MCF 10A (cell line): ENCODE data around the gene KIAA1549. TPM values are rescaled to one million over a fixed set of nuclear protein-coding genes. Genes with fewer than 3 reads are reported as not detected.

Experiments
- BruUV-seq: library from RNA; stranded (reverse); fragments of 400-500 nt; replicated peaks from 2 replicates; lab custom pipeline; 2021; lab: Mats Ljungman, UMichigan
- CTCF ChIA-PET: fragments of 300-600 bp; sonication (Branson Sonifier 250); formaldehyde crosslinking; extraction: SDS; loops from one replicate; lab custom pipeline; 2021; ENCODE audit warnings: antibody characterized with exemption, inconsistent platforms; lab: Yijun Ruan, JAX
- POLR2A ChIA-PET: fragments of 300-600, 350-650 bp; sonication (Branson Sonifier 250); formaldehyde crosslinking; extraction: SDS; loops from one replicate; lab custom pipeline; 2020; ENCODE audit warnings: antibody characterized with exemption, inconsistent platforms; lab: Yijun Ruan, JAX
- DNase-seq: peaks from one replicate; pipeline ENCODE4 v3.0.0-alpha.2; 2018; ENCODE audit not compliant: unreplicated experiment
- H3K27ac Mint-ChIP-seq: one replicate; pipeline ENCODE4 v1.8.0; 2022; ENCODE audit warnings: mild to moderate bottlenecking, low read depth, mixed read lengths; ENCODE audit not compliant: unreplicated experiment
- H3K27me3 Mint-ChIP-seq: one replicate; pipeline ENCODE4 v1.8.0; 2022; ENCODE audit warnings: mixed read lengths; ENCODE audit not compliant: insufficient read depth, unreplicated experiment
- H3K36me3 Mint-ChIP-seq: one replicate; pipeline ENCODE4 v1.8.0; 2022; ENCODE audit warnings: mild to moderate bottlenecking, moderate library complexity, mixed read lengths; ENCODE audit not compliant: insufficient read depth, unreplicated experiment
- H3K4me1 Mint-ChIP-seq: one replicate; pipeline ENCODE4 v1.8.0; 2022; ENCODE audit warnings: mixed read lengths; ENCODE audit not compliant: insufficient read depth, unreplicated experiment
- H3K4me3 Mint-ChIP-seq: one replicate; pipeline ENCODE4 v1.8.0; 2022; ENCODE audit warnings: mild to moderate bottlenecking, moderate library complexity, mixed read lengths; ENCODE audit not compliant: unreplicated experiment
- H3K9me3 Mint-ChIP-seq: one replicate; pipeline ENCODE4 v1.8.0; 2022; ENCODE audit warnings: mixed read lengths; ENCODE audit not compliant: unreplicated experiment
- intact Hi-C: fragments of 100-400 bp; cut with micrococcal nuclease; formaldehyde crosslinking; loops from 2 replicates; pipeline ENCODE4 v1.14.1; 2022
- total RNA-seq: library from RNA; stranded (reverse); gene quantifications from 2 replicates; pipeline ENCODE4 v1.2.3, GENCODE V29; 2022
- TF ChIP-seq, protein P1 (sequence below): fragments of 200-600 bp; IDR thresholded peaks from one replicate; pipeline ENCODE4 v1.8.0; 2022; ENCODE audit warnings: antibody characterized with exemption, mild to moderate bottlenecking; ENCODE audit not compliant: unreplicated experiment

KIAA1549 gene
- total RNA-seq, 1 experiment from 2014 or later: 7.1 TPM

DNA sequence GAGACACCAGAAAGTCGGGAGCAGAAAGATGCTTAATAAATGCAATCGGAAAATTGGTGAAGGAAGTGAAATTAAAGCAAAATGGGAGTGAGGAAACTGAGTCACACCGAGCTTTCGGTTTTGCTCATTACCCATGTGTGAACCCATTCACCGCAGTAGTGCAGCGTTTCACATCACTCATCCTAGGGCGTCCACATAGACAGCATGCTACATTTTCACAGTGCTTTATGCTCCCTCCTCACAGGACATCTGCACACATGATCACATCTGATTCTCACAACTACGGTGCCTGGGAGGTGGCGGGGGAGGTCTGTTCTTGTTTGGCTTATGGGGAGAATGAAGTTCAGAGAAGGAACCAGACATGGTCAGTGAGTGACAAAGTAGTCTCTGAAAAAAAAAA lies 146.6 kb downstream of the KIAA1549 start:
- H3K36me3 Mint-ChIP-seq: peaks cover 5% of the 10 kb centered on the region
- CTCF ChIA-PET: interaction anchor here (0.6 kb wide), 1 partner anchor 11 kb away, joined by 3 read pairs; no protein-coding TSS in a partner anchor
- H3K9me3 Mint-ChIP-seq: no peaks in the 10 kb centered on the region
- intact Hi-C loops: no loop called here
- H3K27ac Mint-ChIP-seq: no peak overlapping the region
- no peaks in the 10 kb centered on the region for H3K4me1 Mint-ChIP-seq
- BruUV-seq: no TSS peak
- DNase-seq: no peak
- H3K4me3 Mint-ChIP-seq: no peak overlapping the region
- TF ChIP-seq, protein P1, sequence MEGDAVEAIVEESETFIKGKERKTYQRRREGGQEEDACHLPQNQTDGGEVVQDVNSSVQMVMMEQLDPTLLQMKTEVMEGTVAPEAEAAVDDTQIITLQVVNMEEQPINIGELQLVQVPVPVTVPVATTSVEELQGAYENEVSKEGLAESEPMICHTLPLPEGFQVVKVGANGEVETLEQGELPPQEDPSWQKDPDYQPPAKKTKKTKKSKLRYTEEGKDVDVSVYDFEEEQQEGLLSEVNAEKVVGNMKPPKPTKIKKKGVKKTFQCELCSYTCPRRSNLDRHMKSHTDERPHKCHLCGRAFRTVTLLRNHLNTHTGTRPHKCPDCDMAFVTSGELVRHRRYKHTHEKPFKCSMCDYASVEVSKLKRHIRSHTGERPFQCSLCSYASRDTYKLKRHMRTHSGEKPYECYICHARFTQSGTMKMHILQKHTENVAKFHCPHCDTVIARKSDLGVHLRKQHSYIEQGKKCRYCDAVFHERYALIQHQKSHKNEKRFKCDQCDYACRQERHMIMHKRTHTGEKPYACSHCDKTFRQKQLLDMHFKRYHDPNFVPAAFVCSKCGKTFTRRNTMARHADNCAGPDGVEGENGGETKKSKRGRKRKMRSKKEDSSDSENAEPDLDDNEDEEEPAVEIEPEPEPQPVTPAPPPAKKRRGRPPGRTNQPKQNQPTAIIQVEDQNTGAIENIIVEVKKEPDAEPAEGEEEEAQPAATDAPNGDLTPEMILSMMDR: no peak
- POLR2A ChIA-PET: no interaction called here
- no peaks in the 10 kb centered on the region for H3K27me3 Mint-ChIP-seq

GRCh38 chr7:138833596-138833995 lies 147.6 kb downstream of the KIAA1549 start:
- no peak overlapping the region for H3K4me3 Mint-ChIP-seq
- no peak overlapping the region for H3K27ac Mint-ChIP-seq
- no peaks in the 10 kb centered on the region for H3K4me1 Mint-ChIP-seq
- CTCF ChIA-PET: no interaction called here
- H3K36me3 Mint-ChIP-seq: no peaks in the 10 kb centered on the region
- no TSS peak for BruUV-seq
- no peaks in the 10 kb centered on the region for H3K9me3 Mint-ChIP-seq
- TF ChIP-seq, protein P1: no peak
- intact Hi-C loops: no loop called here
- POLR2A ChIA-PET: no interaction called here
- DNase-seq: no peak
- H3K27me3 Mint-ChIP-seq: no peaks in the 10 kb centered on the region

DNA sequence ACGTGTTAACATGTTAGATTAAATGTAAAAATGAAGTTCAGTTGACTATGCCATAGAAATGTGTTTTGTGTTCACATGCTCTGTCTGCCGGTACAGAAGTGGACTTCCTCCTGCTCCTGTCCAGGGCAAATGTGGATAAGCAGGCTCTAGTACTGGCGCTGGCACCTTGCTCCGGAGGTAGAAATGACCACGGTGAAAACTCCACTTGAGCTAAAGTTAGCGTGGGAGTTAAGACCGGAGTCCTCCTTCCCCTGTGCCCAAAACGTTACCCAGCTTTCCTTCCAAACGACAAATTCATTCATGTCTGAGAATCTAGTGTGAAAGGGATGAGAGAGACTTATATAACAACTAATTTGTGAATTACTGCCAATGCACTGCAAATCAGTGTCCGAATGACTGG lies 148.2 kb downstream of the KIAA1549 start:
- Mint-ChIP-seq H3K27me3 (no peaks in the 10 kb centered on the region), H3K4me3 (no peak overlapping the region), H3K36me3 (no peaks in the 10 kb centered on the region), H3K4me1 (no peaks in the 10 kb centered on the region), H3K9me3 (no peaks in the 10 kb centered on the region), H3K27ac (no peak overlapping the region)
- no TSS peak for BruUV-seq
- TF ChIP-seq, protein P1: no peak
- ChIA-PET CTCF (interaction anchor here (0.5 kb wide), 1 partner anchor 12 kb away, joined by 3 read pairs; no protein-coding TSS in a partner anchor), POLR2A (no interaction called here)
- DNase-seq: no peak
- intact Hi-C loops: no loop called here

DNA sequence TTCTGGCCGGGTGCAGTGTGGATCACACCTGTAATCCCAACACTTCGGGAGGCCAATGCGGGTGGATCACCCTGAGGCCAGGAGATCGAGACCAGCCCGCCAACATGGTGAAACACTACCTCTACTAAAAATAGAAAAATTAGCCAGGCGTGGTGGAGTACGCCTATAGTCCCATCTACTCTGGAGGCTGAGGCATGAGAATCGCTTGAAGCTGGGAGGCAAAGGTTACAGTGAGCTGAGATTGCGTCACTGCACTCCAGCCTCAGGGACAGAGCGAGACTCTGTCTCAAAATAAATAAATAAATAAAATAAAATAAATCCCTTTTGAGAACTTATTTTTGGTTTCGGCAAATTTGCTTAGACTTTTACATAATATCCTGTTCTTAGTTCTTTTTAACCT lies 151.9 kb downstream of the KIAA1549 start:
- Mint-ChIP-seq H3K4me3 (no peak overlapping the region), H3K27ac (no peak overlapping the region), H3K27me3 (no peaks in the 10 kb centered on the region), H3K4me1 (no peaks in the 10 kb centered on the region), H3K36me3 (no peaks in the 10 kb centered on the region), H3K9me3 (no peaks in the 10 kb centered on the region)
- no peak for DNase-seq
- no TSS peak for BruUV-seq
- TF ChIP-seq, protein P1: no peak
- CTCF ChIA-PET: interaction anchor here (0.5 to 0.9 kb wide), 3 partner anchors 15 to 70 kb away, joined by 3 to 5 read pairs (median 4); no protein-coding TSS in a partner anchor
- intact Hi-C loops: no loop called here
- POLR2A ChIA-PET: interaction anchor here (1.5 kb wide), 1 partner anchor 11 kb away, joined by 4 read pairs; no protein-coding TSS in a partner anchor
